WI38 (cell line): ENCODE data around the gene BTBD18.
"Not testable (repeated sequence)": the region's sequence is repeated elsewhere in the genome, so short reads cannot be mapped to it uniquely, and the experiment has no call there.

Experiments used
- H3K4me3 ChIP-seq: 2 replicates; pipeline ENCODE4 v1.5.1; 2011; ENCODE audit warnings: low read depth, mild to moderate bottlenecking, control low read depth, low read length
- CTCF ChIP-seq: IDR thresholded peaks from 2 replicates; pipeline ENCODE4 v1.5.1; 2012; ENCODE audit warnings: low read depth, mild to moderate bottlenecking, control low read depth, low read length

BTBD18 gene

DNA sequence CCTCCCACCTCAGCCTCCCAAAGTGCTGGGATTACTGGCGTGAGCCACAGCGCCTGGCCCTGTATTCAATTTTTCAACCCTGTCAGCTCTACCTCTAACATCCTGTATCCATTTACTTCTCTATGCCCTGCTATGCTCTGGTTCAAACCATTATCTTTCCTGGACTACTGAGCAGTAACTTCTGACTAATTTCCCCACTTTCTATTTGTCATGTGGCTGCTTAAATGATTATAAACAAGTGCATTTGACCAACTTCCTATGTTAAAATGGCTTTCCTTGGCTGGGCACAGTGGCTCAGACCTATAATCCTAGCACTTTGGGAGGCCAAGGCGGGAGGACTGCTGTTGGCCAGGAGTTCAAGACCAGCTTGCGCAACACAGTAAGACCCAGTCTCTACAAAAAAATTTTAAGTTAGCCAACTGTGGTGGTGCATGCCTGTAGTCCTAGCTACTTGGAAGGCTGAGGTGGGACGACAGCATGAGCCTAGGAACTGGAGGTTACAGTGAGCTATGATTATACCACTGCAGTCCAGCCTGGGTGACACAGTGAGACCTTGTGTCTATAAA, 41.7 kb downstream of the BTBD18 start:
- TF ChIP-seq CTCF: no peak
- no peak overlapping the region for H3K4me3 ChIP-seq

DNA sequence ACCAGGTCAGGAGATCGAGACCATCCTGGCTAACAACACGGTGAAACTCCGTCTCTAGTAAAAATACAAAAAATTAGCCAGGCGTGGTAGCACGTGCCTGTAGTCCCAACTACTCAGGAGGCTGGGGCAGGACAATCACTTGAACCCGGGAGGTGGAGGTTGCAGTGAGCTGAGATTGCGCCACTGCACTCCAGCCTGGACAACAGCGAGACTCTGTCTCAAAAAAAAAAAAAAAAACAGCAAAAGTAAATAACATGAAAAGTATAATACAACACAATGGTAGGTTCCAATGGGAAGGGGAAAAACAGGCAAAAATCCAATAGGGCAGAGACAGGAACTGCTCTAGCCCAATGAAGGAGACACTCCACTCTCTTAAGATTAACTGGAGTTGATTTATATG, 46.2 kb downstream of the BTBD18 start:
- H3K4me3 ChIP-seq: not testable (repeated sequence)

- H3K4me3 ChIP-seq: no peak overlapping the region
- no peak for TF ChIP-seq CTCF
Observed at GRCh38 chr11:57704932-57705331, 46.7 kb downstream of the BTBD18 start.

DNA sequence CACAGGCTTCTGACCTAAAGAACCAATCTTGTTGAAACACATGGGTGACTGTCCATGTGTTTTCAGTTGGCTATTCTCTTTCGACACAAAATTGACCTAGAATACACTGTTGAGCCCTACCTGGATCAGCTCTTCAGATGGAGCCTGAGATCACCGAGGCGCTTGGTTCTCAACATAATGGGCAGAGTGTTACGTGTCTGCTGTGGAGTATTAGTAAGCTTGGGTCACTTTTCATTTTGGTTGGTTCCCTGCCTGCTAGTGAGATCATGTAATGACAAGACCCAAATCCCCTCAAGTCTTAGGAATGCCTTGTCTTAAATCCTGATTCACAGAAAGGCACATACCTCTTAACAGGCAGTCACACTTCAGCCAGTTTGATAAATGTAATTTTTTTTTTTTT, 48.3 kb downstream of the BTBD18 start:
- TF ChIP-seq CTCF: no peak
- no peak overlapping the region for H3K4me3 ChIP-seq

DNA sequence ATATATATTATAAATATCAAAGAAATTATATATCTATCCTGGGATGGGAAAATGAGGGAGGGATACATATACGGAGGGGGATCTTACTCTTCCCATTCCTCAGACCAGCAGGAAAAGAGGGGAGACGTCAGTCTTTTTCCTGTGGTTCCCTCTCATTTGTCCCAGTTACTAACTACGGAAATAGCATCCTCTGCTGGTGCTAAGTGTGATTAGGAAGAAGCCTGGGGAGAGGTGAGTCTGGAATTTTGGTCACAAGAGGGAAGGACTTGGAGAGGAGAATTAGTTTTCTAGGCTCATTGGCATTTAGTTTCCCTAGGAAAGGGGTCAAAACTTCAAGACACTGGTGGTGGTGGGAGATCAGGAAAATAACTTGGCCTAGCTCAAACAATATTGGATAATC, 51.2 kb downstream of the BTBD18 start:
- H3K4me3 ChIP-seq: no peak overlapping the region
- TF ChIP-seq CTCF: no peak

- no peak for TF ChIP-seq CTCF
- no peak overlapping the region for H3K4me3 ChIP-seq
Observed at GRCh38 chr11:57699813-57700212, 51.8 kb downstream of the BTBD18 start.

DNA sequence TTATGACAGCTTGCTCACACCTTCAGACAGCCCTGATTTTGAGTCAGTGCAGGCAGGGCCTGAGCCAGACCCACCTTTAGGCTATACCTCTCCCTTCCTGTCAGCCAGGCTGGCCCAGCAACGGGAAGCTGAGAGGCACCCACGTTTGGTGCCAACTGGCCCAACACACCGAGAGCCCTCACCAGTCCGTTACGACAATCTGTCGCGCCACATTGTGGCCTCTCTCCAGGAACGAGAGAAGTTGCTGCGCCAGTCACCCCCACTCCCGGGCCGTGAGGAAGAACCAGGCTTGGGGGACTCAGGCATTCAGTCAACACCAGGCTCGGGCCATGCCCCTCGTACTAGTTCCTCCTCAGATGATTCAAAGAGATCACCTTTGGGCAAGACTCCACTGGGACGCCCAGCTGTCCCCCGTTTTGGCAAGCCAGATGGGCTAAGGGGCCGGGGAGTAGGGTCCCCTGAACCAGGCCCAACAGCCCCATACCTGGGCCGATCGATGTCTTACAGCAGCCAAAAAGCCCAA, 52.7 kb downstream of the BTBD18 start:
- H3K4me3 ChIP-seq: no peak overlapping the region
- no peak for TF ChIP-seq CTCF
